Cardiac fibroblast (primary cell): Measurements from ENCODE around the gene NXF1.
A peak's percentile ranks its signal among the peaks of the same experiment; 100 is the strongest.
"Not testable (repeated sequence)": the region's sequence is repeated elsewhere in the genome, so short reads cannot be mapped to it uniquely, and the experiment has no call there.

ENCODE experiments used
- DNase-seq, 2 donors: peaks; one replicate each; pipeline versions ENCODE4 v3.0.0 to v3.0.0-alpha.2; 2010; ENCODE audit warnings: low read depth in 2 of 2
- H3K4me3 ChIP-seq, 2 donors: replicated peaks in 1 of 2; 1 replicate in 1 of 2; 2 replicates in 1 of 2; pipeline ENCODE4 v1.5.1; 2011; ENCODE audit warnings: low read depth in 2 of 2, low read length in 2 of 2, mild to moderate bottlenecking in 2 of 2, moderate library complexity in 1 of 2
- CTCF ChIP-seq: IDR thresholded peaks from one replicate; pipeline ENCODE4 v1.5.1; 2011; ENCODE audit warnings: low read depth, mild to moderate bottlenecking, low read length, inconsistent platforms

The NXF1 gene

GRCh38 chr11:62752994-62753735, 52.1 kb downstream of the NXF1 start:
- peak overlapping the region; percentile 72 to 75 for H3K4me3 ChIP-seq
- TF ChIP-seq CTCF = no peak
- DNase-seq = no peak

DNA sequence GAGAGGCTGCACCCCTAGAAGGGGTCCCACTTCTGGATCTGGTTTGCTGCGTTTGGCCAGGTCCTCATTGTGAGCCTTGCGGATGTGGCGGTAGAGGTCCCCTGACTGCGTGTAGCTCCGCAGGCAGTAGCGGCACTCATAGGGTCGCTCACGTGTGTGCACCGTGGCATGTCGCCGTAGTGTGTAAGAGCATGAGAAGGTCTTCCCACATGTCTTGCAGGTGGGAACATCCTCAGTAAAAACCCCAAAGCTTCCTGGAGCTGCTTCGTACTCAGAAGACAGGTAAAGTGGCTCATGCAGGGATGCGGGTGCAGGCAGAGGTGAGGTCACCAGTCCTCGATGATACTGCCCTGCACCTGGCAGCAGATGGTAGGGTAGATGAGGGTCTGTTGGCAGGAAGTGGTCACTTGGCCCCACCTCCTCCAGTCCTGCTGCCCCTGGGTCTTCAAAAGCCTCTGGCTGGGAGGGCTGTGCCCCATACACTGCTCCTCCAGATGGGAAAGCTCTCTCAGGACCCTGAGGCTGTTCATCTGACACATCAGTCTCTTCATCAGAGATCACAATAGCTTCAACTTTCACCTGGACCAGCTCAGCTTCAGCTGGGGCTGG, 53.0 kb downstream of the NXF1 start:
- no peak overlapping the region for H3K4me3 ChIP-seq
- TF ChIP-seq CTCF = no peak
- DNase-seq = no peak

DNA sequence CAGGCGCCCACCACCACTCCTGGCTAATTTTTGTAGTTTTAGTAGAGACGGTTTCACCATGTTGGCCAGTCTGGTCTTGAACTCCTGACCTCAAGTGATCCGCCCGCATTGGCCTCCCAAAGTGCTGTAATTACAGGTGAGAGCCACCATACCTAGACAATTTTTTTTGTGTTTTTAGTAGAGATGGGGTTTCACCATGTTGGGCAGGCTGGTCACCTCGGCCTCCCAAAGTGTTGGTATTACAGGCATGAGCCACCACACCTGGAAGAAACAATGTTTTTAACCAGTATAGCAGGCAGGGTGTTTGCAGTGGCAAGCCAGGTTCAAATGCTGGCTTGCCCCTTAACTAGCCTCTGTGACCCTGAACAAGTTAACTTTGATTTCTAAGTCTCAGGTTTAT, 55.3 kb downstream of the NXF1 start:
- not testable (repeated sequence) for H3K4me3 ChIP-seq, DNase-seq

- H3K4me3 ChIP-seq = no peak overlapping the region
- no peak for DNase-seq
- no peak for TF ChIP-seq CTCF
Observed at GRCh38 chr11:62747475-62748160, 57.6 kb downstream of the NXF1 start.
